A204.1 (cell line): Measurements from ENCODE around the gene NINJ2.
"Not testable (repeated sequence)": the region's sequence is repeated elsewhere in the genome, so short reads cannot be mapped to it uniquely, and the experiment has no call there.

Experiments
- FAIRE-seq: peaks from 2 replicates; lab custom pipeline; 2012; peaks lifted over from hg19 to GRCh38; lab: Jason Lieb, UNC

NINJ2 gene, protein sequence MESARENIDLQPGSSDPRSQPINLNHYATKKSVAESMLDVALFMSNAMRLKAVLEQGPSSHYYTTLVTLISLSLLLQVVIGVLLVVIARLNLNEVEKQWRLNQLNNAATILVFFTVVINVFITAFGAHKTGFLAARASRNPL

DNA sequence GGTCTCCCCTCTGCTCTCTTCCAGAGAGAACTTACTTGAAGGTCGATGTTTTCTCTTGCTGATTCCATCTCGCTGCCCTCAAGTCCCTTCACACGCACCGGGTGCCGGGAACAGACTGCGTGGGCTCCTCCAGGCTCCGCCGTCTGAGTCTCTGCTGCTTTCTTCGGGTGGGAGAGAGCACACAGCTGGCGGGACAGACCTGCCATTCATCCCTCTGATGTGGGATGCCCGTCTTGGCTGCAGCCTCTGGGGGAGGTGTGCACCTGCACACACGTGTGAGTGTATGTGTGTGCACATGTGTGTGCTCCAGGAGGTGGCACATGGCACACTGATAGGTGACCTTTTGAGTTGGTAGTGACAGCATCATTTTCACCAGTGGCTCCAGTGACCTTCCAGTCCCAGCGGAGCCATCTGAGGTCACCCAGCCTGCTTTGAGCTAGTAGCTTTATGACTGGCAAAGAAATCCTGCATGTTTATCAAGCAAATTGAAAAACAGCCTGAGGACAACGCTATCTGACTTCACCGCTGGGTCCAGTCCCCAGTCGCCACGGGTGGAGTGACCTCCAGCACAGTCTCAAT is at the start of gene NINJ2:
Gene NINJ2 (minus strand): TSS at position 153 of the 579 bp plus-strand sequence. CDS start 85 bp downstream, at position 68.
- no peak for FAIRE-seq

- FAIRE-seq, result no peak
Measured at GRCh38 chr12:712172-712863, 49.1 kb upstream of the NINJ2 start.

DNA sequence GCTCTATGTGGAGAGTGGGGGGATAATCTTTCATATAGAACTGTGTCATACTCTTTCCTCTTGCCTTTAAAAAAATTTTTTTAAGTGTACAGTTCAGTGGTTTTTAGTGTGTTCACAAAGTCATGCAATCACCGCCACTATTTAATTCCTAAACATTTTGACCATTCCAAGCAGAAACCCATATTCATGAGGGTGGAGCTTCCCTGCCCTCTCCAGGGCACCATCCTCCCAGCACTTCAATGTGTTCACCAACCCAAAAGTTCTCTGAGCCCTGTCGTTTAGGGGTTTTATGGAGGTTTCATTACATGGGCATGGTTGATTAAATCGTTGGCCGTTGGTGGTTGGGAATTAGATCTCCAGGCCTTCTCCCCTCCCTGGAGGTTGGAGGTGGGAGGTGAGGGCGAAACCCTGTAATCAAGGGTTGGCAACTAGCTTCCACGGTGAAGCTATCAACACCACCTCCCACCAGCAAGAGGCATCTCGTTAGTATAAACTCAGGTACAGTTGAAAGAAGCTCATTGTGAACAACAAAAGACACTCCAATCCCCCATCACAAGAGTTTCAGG is 46.3 kb upstream of the NINJ2 start:
- FAIRE-seq, result no peak

DNA sequence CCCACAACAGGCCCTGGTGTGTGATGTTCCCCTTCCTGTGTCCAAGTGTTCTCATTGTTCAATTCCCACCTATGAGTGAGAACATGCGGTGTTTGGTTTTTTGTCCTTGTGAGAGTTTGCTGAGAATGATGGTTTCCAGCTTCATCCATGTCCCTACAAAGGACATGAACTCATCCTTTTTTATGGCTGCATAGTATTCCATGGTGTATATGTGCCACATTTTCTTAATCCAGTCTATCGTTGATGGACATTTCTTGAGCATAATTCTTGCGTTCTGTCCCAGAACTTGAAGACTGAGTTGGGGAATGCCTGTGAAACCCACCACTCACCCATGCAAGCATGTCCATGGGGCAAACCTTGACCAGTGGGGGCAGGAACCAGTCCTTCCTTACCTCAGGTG is 44.8 kb upstream of the NINJ2 start:
- FAIRE-seq, result not testable (repeated sequence)

GRCh38 chr12:704516-705242 is 41.4 kb upstream of the NINJ2 start:
- FAIRE-seq, result no peak

DNA sequence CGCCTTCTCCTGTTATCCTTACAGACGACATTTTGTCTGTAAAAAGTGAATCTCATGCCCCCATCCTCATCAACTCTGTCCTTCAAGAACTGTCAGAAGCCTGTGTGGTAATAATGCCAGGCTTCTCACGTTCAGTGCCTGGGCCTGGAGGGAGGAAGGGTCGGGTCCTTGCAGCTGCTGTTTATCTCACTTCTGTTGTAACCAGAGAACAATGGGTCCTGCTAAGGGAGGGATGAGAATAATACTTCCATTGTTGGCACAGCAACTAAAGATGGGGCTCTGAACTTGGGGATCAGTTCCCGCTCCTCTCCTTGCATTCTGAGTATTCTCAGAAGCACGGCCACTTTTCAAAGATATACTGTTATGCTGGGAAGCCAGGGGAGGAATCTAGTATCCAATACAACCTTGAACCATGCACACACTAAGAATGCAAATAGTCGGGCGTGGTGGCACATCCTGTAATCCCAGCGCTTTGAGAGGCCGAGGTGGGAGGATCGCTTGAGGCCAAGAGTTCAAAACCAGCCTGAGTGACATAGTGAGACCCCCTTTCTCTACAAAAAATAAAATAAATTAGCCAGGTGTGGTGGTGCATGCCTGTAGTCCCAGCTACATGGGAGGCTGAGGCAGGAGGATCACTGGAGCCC is 38.8 kb upstream of the NINJ2 start:
- no peak for FAIRE-seq

DNA sequence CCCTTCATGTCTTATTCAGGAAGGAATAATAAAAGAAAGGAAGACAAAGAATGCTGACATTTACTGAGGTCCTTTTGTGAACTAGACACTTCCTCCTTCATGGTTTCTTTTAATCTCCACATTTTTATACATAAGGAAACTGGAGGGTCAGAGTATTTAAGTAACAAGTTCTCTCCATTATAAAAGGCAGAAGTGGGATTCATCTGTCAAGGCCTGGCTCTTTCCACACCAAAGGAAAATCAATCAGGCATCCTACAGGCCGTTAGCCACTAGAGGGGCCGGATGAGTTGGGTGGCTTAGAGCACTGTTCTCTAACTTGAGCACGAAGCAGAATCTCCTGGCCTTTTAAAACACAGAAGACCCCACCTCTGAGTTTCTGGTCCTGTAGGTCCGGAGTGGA is 36.8 kb upstream of the NINJ2 start:
- no peak for FAIRE-seq

- FAIRE-seq, result not testable (repeated sequence)
Measured at GRCh38 chr12:698222-698621, 35.0 kb upstream of the NINJ2 start.

DNA sequence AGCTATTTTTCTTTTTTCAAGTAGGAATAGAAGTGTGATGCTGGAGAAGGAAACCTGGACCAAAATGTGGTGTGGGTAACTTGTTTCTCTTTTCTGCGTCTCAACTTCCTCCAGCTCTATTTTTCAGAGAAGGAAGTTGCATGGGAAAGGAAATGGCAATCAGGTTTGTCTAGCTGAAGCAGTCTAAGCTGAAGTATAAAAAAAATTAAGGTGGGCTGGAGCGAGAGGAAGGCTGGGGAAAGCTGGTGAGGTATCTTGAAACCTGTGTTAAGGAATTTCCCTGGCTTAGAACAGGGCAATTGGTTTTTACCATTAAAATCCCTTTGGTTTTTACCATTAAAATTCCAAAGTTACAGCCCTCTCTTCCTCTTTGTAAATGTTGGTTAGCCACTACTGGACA is 34.2 kb upstream of the NINJ2 start:
- FAIRE-seq, result no peak

- FAIRE-seq, result no peak
Measured at GRCh38 chr12:694734-695503, 31.7 kb upstream of the NINJ2 start.

DNA sequence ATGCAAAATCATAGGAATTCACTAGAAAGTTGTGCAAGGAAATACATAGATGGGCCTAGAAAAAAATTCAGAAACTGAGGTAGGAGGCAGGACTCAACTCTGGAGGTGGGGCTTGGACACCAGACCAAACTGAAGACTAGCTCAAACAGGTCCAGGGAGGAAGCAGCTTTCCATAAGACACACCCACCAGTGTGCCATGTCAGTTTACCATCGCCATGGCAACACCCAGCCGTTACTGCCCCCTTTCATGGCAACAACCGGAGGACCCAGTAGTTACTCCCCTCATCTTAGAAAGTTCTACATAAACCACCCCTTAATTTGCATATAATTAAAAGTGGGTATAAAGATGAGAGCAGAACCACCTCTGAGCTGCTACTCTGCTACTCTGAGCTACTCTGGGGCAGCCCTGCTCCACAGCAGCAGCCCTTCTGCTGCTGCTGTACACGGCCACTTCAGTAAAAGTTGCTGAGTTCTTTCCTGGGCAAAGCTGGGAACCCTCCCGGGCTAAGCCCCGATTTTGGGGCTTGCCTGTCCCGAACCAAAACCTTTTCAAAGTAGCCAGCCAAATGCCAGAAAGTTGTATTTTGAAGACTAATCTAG is 30.8 kb upstream of the NINJ2 start:
- no peak for FAIRE-seq

GRCh38 chr12:692274-692673 is 29.0 kb upstream of the NINJ2 start:
- FAIRE-seq, result no peak

GRCh38 chr12:690466-690865 is 27.2 kb upstream of the NINJ2 start:
- no peak for FAIRE-seq

DNA sequence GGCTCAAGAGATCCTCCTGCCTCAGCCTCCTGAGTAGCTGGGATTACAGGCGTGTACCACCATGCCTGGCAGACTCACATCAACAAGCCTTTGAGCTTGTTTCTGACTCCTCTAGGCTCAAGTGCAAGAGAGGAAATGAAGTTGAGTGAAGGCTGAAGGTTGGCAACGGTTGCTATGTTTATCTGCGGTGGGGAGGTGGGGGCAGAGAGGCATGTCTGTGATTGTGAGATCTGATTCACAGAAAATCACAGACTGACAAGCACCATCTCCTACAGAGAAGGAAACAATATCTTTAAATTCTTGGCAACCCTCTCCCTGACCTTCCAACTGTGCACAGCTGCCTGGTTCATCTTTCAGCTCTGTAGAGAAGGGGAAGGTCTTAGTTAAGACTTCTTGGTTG is 22.1 kb upstream of the NINJ2 start:
- FAIRE-seq, result no peak

GRCh38 chr12:684416-684815 is 21.2 kb upstream of the NINJ2 start:
- FAIRE-seq, result no peak

DNA sequence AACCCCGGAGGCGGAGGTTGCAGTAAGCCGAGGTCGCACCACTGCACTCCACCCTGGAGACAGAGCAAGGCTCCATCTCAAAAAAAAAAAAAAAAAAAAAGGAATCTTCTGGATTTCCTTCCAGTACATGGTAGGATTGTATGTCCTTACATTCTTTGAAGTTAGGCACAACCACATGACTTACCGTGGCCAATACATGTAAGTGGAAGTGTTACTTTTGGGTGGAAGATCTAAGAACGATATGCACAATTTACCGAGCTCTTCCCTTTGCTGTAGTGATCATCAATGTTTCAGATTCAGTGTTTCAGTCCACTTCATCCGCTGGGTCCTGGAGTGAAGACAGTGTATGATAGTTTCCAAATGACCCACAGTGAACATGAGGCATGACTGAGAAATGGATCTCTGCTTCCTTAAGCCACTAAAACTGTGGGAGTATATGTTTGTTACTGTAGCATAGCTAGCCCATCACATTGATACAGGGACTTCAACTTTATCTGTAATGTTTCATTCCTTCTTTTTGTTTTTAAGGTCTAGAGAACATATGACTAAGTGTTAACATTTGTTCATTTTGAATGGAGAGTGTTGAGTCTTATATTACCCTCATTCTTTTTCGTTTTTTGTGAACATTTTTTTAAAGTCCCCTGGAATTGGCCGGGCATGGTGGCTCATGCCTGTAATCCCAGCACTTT is 18.5 kb upstream of the NINJ2 start:
- FAIRE-seq, result no peak

GRCh38 chr12:678747-679712 is 15.8 kb upstream of the NINJ2 start:
- FAIRE-seq, result no peak

GRCh38 chr12:675562-675961 is 12.3 kb upstream of the NINJ2 start:
- no peak for FAIRE-seq

DNA sequence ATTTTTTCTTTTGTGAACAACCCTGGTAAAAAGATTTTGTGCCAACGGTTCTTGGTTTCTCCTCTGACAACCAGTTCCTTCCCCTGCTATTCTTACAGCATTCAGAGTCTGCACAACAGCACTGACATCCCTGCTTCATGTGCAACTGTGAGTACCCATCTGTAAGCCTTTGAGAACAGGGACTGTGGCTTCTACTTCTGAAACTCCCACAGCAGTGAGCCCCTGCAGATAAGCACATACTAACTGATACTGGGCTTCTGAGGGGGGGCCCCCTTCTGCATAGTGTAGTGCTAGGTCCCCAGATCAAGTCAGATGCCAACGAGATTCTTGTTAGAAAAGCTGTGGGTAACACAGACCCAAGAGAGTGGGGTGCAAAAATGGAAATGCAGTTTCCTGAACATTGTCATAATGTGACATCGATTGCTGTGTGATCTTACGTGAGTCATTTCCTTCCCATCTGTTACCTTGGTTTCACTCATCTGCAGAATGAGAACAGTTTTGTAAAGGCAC is 11.1 kb upstream of the NINJ2 start:
- FAIRE-seq, result no peak
